Parathyroid adenoma (tissue), 2 donors: ENCODE data around the gene DAZL.

ENCODE experiments used
- H2AFZ ChIP-seq: fragments of 300-600 bp; sonication (generic); one replicate; pipeline ENCODE4 v1.7.0; 2017; ENCODE audit warnings: antibody characterized with exemption, mild to moderate bottlenecking
- H3K27ac ChIP-seq: fragments of 300-600 bp; sonication (generic); one replicate; pipeline ENCODE4 v1.7.0; 2017
- H3K27me3 ChIP-seq: fragments of 300-600 bp; sonication (generic); one replicate; pipeline ENCODE4 v1.7.0; 2017; ENCODE audit warnings: low read length; ENCODE audit not compliant: control insufficient read depth, insufficient read depth
- H3K36me3 ChIP-seq: fragments of 300-600 bp; sonication (generic); one replicate; pipeline ENCODE4 v1.7.0; 2017; ENCODE audit warnings: low read length; ENCODE audit not compliant: control insufficient read depth, insufficient read depth
- H3K4me1 ChIP-seq: fragments of 300-600 bp; sonication (generic); one replicate; pipeline ENCODE4 v1.7.0; 2017; ENCODE audit warnings: control low read depth
- H3K4me2 ChIP-seq: fragments of 300-600 bp; sonication (generic); one replicate; pipeline ENCODE4 v1.7.0; 2017; ENCODE audit warnings: low read length
- H3K4me3 ChIP-seq: fragments of 300-600 bp; sonication (generic); one replicate; pipeline ENCODE4 v1.7.0; 2017; ENCODE audit warnings: low read depth, low read length
- H3K79me2 ChIP-seq: fragments of 300-600 bp; sonication (generic); one replicate; pipeline ENCODE4 v1.7.0; 2017; ENCODE audit warnings: control low read depth
- H3K9ac ChIP-seq: fragments of 300-600 bp; sonication (generic); one replicate; pipeline ENCODE4 v1.7.0; 2017; ENCODE audit warnings: mild to moderate bottlenecking
- H3K9me3 ChIP-seq: fragments of 300-600 bp; sonication (generic); one replicate; pipeline ENCODE4 v1.7.0; 2017; ENCODE audit warnings: low read length; ENCODE audit not compliant: control insufficient read depth
- TF ChIP-seq, protein P1 (sequence below): fragments of 300-600 bp; sonication (generic); IDR thresholded peaks from one replicate; pipeline ENCODE4 v1.7.0; 2017; ENCODE audit warnings: antibody characterized with exemption, mild to moderate bottlenecking
- donor health status: primary hyperparathyroidism.

The DAZL gene

DNA sequence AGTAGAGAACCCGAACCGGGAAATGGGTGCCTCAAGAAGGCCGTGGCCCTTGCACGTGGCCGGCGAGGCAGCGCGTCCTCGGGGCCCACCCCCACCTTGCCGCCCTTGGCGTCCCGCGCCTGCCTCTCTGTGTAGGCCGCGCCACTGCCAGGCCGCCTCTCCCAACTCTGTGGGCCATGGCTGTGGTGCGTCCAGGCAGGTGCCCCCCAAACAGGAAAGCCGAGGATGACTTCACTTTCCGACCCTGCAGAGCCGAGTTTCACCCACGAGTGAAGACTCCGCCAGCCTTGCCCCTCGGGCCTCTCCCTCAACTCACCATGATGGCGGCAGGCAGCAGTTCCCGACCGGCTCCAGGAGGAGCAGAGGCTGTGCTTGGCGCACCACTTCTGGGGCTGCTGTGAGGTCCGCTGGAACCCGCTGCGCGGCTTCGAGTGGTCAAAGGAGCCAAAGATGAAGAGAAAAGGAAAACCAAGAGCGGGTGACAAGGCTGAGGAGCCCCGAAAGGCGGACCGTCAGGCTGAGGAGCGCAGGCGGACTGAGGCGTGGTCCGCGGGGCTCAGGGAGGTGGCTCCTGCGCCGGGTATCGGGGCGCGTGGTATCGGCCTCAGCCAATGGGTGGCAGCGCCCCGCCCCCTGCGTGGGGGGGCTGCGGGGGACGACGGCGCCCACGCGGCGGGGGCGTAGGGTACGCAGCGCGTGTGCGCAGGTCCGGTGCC lies at the start of gene DAZL:
TSS of gene DAZL (minus strand) at position 537 of the 716 bp plus-strand sequence. CDS start at position 319, 218 bp downstream.
- H3K9me3 ChIP-seq: no peaks in the 10 kb centered on the region
- no peak within 1 kb of the TSS for H2AFZ ChIP-seq
- H3K79me2 ChIP-seq: no peaks in the 10 kb centered on the region
- H3K27ac ChIP-seq: no peak within 1 kb of the TSS
- no peaks in the 10 kb centered on the region for H3K27me3 ChIP-seq
- TF ChIP-seq, protein P1, sequence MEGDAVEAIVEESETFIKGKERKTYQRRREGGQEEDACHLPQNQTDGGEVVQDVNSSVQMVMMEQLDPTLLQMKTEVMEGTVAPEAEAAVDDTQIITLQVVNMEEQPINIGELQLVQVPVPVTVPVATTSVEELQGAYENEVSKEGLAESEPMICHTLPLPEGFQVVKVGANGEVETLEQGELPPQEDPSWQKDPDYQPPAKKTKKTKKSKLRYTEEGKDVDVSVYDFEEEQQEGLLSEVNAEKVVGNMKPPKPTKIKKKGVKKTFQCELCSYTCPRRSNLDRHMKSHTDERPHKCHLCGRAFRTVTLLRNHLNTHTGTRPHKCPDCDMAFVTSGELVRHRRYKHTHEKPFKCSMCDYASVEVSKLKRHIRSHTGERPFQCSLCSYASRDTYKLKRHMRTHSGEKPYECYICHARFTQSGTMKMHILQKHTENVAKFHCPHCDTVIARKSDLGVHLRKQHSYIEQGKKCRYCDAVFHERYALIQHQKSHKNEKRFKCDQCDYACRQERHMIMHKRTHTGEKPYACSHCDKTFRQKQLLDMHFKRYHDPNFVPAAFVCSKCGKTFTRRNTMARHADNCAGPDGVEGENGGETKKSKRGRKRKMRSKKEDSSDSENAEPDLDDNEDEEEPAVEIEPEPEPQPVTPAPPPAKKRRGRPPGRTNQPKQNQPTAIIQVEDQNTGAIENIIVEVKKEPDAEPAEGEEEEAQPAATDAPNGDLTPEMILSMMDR: no peak
- H3K9ac ChIP-seq: no peak within 1 kb of the TSS
- H3K36me3 ChIP-seq: no peaks in the 10 kb centered on the region
- no peaks in the 10 kb centered on the region for H3K4me1 ChIP-seq
- no peak within 1 kb of the TSS for H3K4me2 ChIP-seq
- H3K4me3 ChIP-seq: no peak within 1 kb of the TSS

DNA sequence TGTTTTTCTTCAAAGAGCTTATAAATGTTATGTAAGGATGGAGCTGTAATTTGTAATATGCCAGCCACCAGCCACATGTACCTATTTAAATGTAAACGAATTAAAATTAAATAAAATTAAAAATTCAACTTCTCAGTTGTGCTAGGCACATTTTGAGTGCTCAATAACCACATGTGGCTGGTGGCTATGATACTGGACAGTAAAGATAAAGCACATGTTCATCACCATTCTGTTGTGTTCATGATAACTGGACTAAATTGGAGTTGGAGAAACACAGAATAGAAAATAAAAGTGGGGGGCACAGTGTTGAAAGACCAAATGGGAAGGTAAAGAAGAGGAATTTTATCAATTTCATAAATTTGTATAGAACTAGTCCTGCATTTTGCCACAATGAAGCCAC lies 49.8 kb upstream of the DAZL start:
- Histone ChIP-seq H3K79me2 (no peaks in the 10 kb centered on the region), H3K27ac (no peak overlapping the region), H3K4me1 (no peaks in the 10 kb centered on the region), H3K4me3 (no peak overlapping the region), H3K27me3 (no peaks in the 10 kb centered on the region), H3K36me3 (no peaks in the 10 kb centered on the region), H3K9ac (no peak overlapping the region), H3K4me2 (no peak overlapping the region), H3K9me3 (no peaks in the 10 kb centered on the region), H2AFZ (no peak overlapping the region)
- TF ChIP-seq, protein P1: no peak

DNA sequence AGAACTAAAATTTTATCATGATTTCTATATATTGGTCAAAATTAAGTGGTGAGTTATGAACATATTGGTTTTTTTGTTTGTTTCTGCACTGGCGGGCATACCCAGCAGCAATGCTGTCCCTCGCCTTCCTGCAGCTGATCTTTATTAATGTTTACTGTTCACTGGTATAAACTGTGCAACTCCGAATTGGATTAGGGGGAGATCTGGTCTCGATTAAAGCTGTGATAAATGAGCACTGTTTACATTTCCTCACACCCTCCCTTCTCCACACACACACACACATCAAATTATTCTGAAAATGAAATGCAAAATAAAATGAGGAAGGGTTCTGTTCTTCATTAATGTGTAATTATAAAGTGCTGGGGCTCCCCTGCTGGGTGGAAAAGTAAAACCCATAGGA lies 48.5 kb upstream of the DAZL start:
- H3K9me3 ChIP-seq: no peaks in the 10 kb centered on the region
- no peak overlapping the region for H3K27ac ChIP-seq
- H3K4me2 ChIP-seq: no peak overlapping the region
- no peaks in the 10 kb centered on the region for H3K79me2 ChIP-seq
- no peaks in the 10 kb centered on the region for H3K36me3 ChIP-seq
- TF ChIP-seq, protein P1: no peak
- no peak overlapping the region for H3K9ac ChIP-seq
- no peak overlapping the region for H3K4me3 ChIP-seq
- no peaks in the 10 kb centered on the region for H3K27me3 ChIP-seq
- no peak overlapping the region for H2AFZ ChIP-seq
- H3K4me1 ChIP-seq: no peaks in the 10 kb centered on the region

DNA sequence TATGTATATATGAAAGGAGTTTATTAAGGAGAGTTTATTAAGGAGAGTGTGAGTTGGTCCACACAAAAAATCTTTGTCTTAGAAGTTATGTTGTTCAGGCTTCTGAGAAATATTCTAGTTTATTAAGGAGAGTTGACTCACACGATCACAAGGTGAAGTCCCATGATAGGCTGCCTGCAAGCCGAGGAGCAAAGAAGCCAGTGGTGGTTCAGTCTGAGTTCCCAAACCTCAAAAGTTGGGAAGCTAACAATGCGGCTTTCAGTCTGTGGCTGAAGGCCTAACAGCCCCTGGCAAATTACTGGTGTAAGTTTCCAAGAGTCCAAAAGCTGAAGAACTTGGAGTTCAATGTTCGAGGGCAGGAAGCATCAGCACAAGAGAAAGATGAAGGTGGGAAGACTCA lies 42.4 kb upstream of the DAZL start:
- no peaks in the 10 kb centered on the region for H3K4me1 ChIP-seq
- H3K4me3 ChIP-seq: no peak overlapping the region
- H3K9me3 ChIP-seq: no peaks in the 10 kb centered on the region
- no peaks in the 10 kb centered on the region for H3K36me3 ChIP-seq
- no peaks in the 10 kb centered on the region for H3K27me3 ChIP-seq
- no peak overlapping the region for H3K27ac ChIP-seq
- TF ChIP-seq, protein P1: no peak
- no peak overlapping the region for H3K4me2 ChIP-seq
- H2AFZ ChIP-seq: no peak overlapping the region
- no peak overlapping the region for H3K9ac ChIP-seq
- H3K79me2 ChIP-seq: no peaks in the 10 kb centered on the region

DNA sequence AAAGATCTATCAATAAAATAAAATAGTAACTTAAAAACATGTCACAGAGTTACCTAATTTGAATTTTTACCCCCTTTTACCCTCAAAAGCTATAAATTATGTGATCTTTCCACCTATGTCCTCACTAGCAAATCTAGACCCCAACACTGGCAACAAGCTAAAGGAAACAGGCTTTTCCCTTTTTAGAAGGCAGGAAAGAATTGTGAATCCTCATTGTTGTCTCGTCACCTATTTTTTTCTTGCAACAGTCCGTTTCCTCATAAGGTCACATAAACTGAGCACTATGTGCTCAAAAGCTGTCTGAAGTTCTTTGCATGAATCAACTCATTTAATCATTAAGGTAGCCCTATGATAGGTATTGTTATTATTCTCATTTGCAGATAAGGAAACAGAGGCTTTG lies 34.6 kb upstream of the DAZL start:
- TF ChIP-seq, protein P1: no peak
- H3K4me3 ChIP-seq: no peak overlapping the region
- no peaks in the 10 kb centered on the region for H3K27me3 ChIP-seq
- no peaks in the 10 kb centered on the region for H3K4me1 ChIP-seq
- no peak overlapping the region for H3K9ac ChIP-seq
- H3K9me3 ChIP-seq: no peaks in the 10 kb centered on the region
- no peak overlapping the region for H2AFZ ChIP-seq
- H3K36me3 ChIP-seq: no peaks in the 10 kb centered on the region
- H3K4me2 ChIP-seq: no peak overlapping the region
- no peak overlapping the region for H3K27ac ChIP-seq
- no peaks in the 10 kb centered on the region for H3K79me2 ChIP-seq
